Renal cortex interstitium (tissue), 15 donors: ENCODE data around the gene LACC1. TPM values are rescaled to one million over a fixed set of nuclear protein-coding genes. Genes with fewer than 3 reads are reported as not detected.
A peak's percentile ranks its signal among the peaks of the same experiment; 100 is the strongest.

Experiments used
- DNase-seq, 11 donors: peaks; one replicate each; pipeline ENCODE4 v3.0.0-alpha.2; 2013; ENCODE audit warnings: low read depth in 9 of 11, low spot score in 4 of 11; ENCODE audit errors: extremely low read depth in 1 of 11
- long read RNA-seq, 16 experiments: transcript quantifications; one replicate each; lab custom pipeline, GENCODE V29; 2026
- polyA plus RNA-seq, 3 donors: library from polyadenylated mRNA; unstranded; fragments of 120-200 nt; gene quantifications; one replicate each; pipeline ENCODE4 v1.2.1, GENCODE V29; 2013; ENCODE audit not compliant: insufficient read length in 3 of 3

The LACC1 gene
- polyA plus RNA-seq, result 1 to 10 TPM; 4.3 to 4.7 (median 4.4) TPM
- long read RNA-seq, donor 1, result 0 reads
- long read RNA-seq, donor 2, result 0 reads
- long read RNA-seq, donor 3, full-length matches to known transcripts, result 1 of 1 reads
- long read RNA-seq, donor 3, partial matches to known transcripts, result 0 of 1 reads
- long read RNA-seq, donor 3, other reads (novel, unspliced or antisense), result 0 of 1 reads
- long read RNA-seq, donor 4, partial matches to known transcripts, result 6 of 6 reads
- long read RNA-seq, donor 4, other reads (novel, unspliced or antisense), result 0 of 6 reads
- long read RNA-seq, donor 5, result 0 reads
- long read RNA-seq, donor 6, result 0 reads
- long read RNA-seq, donor 7, full-length matches to known transcripts, result 1 of 7 reads
- long read RNA-seq, donor 7, partial matches to known transcripts, result 6 of 7 reads
- long read RNA-seq, donor 7, other reads (novel, unspliced or antisense), result 0 of 7 reads
- long read RNA-seq, donor 8, result 0 reads
- long read RNA-seq, donor 9, result 0 reads
- long read RNA-seq, donor 10, full-length matches to known transcripts, result 1 of 1 reads
- long read RNA-seq, donor 10, partial matches to known transcripts, result 0 of 1 reads
- long read RNA-seq, donor 10, other reads (novel, unspliced or antisense), result 0 of 1 reads
- long read RNA-seq, donor 11, result 0 reads
- long read RNA-seq, donor 12, result 0 reads
- long read RNA-seq, donor 13, result 0 reads
- long read RNA-seq, donor 14, full-length matches to known transcripts, result 1 of 1 reads
- long read RNA-seq, donor 14, partial matches to known transcripts, result 0 of 1 reads
- long read RNA-seq, donor 14, other reads (novel, unspliced or antisense), result 0 of 1 reads
- long read RNA-seq, donor 15, result 0 reads
- long read RNA-seq, donor 16, full-length matches to known transcripts, result 1 of 1 reads
- long read RNA-seq, donor 16, partial matches to known transcripts, result 0 of 1 reads
- long read RNA-seq, donor 16, other reads (novel, unspliced or antisense), result 0 of 1 reads

GRCh38 chr13:43879755-43880181 is at the start of gene LACC1:
Gene LACC1 (plus strand): TSS chr13:43879904. CDS start chr13:43880986, 1,082 bp downstream.
- DNase-seq, result peak in 4 of 11 donors; percentile 12 to 23 (median 20)

GRCh38 chr13:43830497-43830881 is 49.2 kb upstream of the LACC1 start:
- DNase-seq, result no peak

- no peak for DNase-seq
These were observed 48.6 kb upstream of the LACC1 start for GRCh38 chr13:43831088-43831487.

GRCh38 chr13:43835701-43836100 is 44.0 kb upstream of the LACC1 start:
- no peak for DNase-seq

- DNase-seq, result no peak
These were observed 40.8 kb upstream of the LACC1 start for GRCh38 chr13:43838909-43839308.

GRCh38 chr13:43846496-43847158 is 33.1 kb upstream of the LACC1 start:
- no peak for DNase-seq

- DNase-seq, result no peak
These were observed 31.6 kb upstream of the LACC1 start for GRCh38 chr13:43848001-43848649.

GRCh38 chr13:43850873-43851272 is 28.8 kb upstream of the LACC1 start:
- peak in 4 of 11 donors; percentile 1 to 9 (median 4) for DNase-seq

GRCh38 chr13:43852923-43853404 is 26.7 kb upstream of the LACC1 start:
- DNase-seq, result no peak

- no peak for DNase-seq
These were observed 17.8 kb upstream of the LACC1 start for GRCh38 chr13:43861863-43862262.

- DNase-seq, result no peak
These were observed 14.8 kb upstream of the LACC1 start for GRCh38 chr13:43864921-43865320.

GRCh38 chr13:43865892-43866291 is 13.8 kb upstream of the LACC1 start:
- DNase-seq, result no peak

GRCh38 chr13:43872181-43872580 is 7.5 kb upstream of the LACC1 start:
- no peak for DNase-seq

GRCh38 chr13:43874504-43875092 is 5.1 kb upstream of the LACC1 start:
- DNase-seq, result no peak

GRCh38 chr13:43876366-43876765 is 3.3 kb upstream of the LACC1 start:
- DNase-seq, result no peak

- no peak for DNase-seq
These were observed 2.4 kb upstream of the LACC1 start for GRCh38 chr13:43877326-43877725.

- DNase-seq, result no peak
These were observed 1.9 kb upstream of the LACC1 start for GRCh38 chr13:43877766-43878165.
